ENCODE measurements around the gene TMEM150C. TPM values are rescaled to one million over a fixed set of nuclear protein-coding genes. Genes with fewer than 3 reads are reported as not detected.

The TMEM150C gene
- total RNA-seq, 1 donor from 2014 or later = 13.6 TPM

DNA sequence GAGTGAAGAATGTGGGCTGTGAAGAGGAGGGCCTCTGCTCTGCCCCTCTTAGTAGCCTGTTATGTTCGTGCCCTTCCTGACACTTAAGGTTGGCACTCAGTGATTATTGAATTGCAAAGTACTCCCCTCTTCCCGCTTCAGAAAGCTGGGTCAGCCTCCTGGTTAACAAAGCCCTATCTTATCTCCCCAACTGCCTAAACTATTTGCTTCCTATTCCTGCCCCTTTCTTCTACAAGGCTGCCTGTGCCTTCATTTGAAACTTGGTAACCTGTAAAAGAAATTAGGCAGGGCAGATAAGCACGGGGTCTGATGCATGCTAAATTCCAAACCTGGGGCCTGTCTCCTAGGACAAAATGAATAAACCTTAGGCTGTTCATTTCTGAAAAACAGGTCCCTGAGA lies 23.1 kb upstream of the TMEM150C start:
- H3K4me1 ChIP-seq = no peaks in the 10 kb centered on the region
- DNase-seq = no peak

DNA sequence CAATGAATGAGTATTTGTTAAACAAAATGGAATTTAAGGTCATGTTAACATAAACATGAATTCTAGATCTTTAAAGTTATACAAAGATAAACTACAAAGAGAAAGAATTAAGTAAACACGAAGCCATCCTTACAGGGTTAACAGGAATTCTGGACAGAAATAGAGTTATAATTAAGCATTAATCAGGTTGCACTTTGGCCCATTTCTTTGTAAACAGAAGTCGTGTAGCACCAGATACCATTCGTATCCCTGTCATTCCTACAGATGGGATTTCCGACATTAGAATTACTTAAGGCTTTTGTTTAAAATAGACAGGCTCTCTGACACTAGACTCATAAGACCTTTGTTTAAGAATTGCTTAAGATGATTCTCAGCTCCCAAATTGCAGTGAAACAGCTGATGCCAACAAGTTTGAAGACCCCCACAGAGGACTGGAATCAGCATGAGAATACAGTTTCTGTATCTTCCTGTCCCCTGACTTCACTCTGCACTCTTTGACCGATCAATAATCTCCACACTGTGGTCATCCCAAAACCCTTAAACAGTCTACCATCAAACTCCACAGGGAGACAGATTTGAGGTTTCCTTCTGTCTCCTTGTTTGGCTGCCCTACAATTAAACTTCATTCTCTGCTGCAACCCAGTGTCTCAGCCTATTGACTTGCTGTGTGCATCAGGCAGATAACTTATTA lies 22.3 kb upstream of the TMEM150C start:
- Histone ChIP-seq H3K4me1 (no peaks in the 10 kb centered on the region), H3K27ac (replicated peaks) (no peak overlapping the region), H3K27me3 (ENCODE audit: low read depth) (no peaks in the 10 kb centered on the region), H3K9me3 (replicated peaks) (no peaks in the 10 kb centered on the region), H3K36me3 (no peaks in the 10 kb centered on the region), H3K4me3 (no peak overlapping the region)
- intact Hi-C loops (cut with micrococcal nuclease) = no loop called here
- TF ChIP-seq, protein P1, sequence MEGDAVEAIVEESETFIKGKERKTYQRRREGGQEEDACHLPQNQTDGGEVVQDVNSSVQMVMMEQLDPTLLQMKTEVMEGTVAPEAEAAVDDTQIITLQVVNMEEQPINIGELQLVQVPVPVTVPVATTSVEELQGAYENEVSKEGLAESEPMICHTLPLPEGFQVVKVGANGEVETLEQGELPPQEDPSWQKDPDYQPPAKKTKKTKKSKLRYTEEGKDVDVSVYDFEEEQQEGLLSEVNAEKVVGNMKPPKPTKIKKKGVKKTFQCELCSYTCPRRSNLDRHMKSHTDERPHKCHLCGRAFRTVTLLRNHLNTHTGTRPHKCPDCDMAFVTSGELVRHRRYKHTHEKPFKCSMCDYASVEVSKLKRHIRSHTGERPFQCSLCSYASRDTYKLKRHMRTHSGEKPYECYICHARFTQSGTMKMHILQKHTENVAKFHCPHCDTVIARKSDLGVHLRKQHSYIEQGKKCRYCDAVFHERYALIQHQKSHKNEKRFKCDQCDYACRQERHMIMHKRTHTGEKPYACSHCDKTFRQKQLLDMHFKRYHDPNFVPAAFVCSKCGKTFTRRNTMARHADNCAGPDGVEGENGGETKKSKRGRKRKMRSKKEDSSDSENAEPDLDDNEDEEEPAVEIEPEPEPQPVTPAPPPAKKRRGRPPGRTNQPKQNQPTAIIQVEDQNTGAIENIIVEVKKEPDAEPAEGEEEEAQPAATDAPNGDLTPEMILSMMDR (IDR thresholded peaks at IDR 0.05; ENCODE audit: borderline replicate concordance) = no peak
- no peak for DNase-seq

More for the DNA sequence above, 23.1 kb upstream of the TMEM150C start:
- TF ChIP-seq, protein P1 (IDR thresholded peaks at IDR 0.05; ENCODE audit: borderline replicate concordance) = no peak
- Histone ChIP-seq H3K27ac (replicated peaks) (no peak overlapping the region), H3K36me3 (no peaks in the 10 kb centered on the region), H3K27me3 (ENCODE audit: low read depth) (no peaks in the 10 kb centered on the region), H3K9me3 (replicated peaks) (no peaks in the 10 kb centered on the region), H3K4me3 (no peak overlapping the region)
- intact Hi-C loops (cut with micrococcal nuclease) = no loop called here

DNA sequence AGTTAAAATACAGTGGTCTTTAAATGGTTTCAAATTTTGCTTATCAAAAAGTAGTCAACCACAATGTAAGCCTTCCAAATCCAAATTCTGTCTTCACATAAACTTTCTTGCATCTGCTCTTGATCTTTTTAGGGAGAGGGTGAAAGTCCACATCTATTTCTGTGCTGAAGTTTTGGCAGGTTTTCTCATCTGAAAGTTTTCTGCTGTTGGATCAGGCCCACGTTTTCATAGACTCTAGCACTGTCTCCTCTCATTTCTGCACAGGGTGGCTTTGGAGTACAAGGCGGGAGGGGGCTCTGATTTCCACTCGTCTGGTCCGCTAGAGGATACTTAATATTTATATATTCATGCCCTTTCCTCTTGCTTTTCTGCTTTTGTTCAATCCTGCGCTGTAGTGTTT lies 18.1 kb upstream of the TMEM150C start:
- DNase-seq = no peak
- intact Hi-C loops (cut with micrococcal nuclease) = no loop called here
- H3K36me3 ChIP-seq = no peaks in the 10 kb centered on the region
- H3K27me3 ChIP-seq (ENCODE audit: low read depth) = no peaks in the 10 kb centered on the region
- no peak overlapping the region for H3K4me3 ChIP-seq
- H3K4me1 ChIP-seq = no peaks in the 10 kb centered on the region
- H3K27ac ChIP-seq (replicated peaks) = no peak overlapping the region
- TF ChIP-seq, protein P1 (IDR thresholded peaks at IDR 0.05; ENCODE audit: borderline replicate concordance) = no peak
- no peaks in the 10 kb centered on the region for H3K9me3 ChIP-seq (replicated peaks)

DNA sequence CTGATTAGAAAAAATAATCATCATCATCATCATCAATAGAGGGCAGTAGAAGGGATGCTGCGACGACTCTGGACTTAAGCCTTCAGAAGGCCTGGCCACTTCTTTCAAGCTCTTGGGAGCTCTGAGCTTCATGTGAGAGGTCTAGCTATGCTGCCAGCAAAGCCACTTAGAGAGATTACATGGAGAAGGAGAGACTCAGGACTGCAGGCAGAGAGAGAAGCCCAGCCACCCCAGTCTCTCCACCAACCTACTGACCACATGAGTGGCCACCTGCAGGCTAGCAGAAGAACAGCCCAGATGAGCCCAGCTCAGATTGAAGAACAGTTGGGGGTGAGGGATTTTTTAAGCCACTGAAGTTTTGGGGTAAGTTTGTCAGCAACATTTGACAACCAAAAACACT lies 17.1 kb upstream of the TMEM150C start:
- H3K4me3 ChIP-seq = no peak overlapping the region
- H3K9me3 ChIP-seq (replicated peaks) = no peaks in the 10 kb centered on the region
- no peaks in the 10 kb centered on the region for H3K27me3 ChIP-seq (ENCODE audit: low read depth)
- TF ChIP-seq, protein P1 (IDR thresholded peaks at IDR 0.05; ENCODE audit: borderline replicate concordance) = no peak
- DNase-seq = no peak
- H3K27ac ChIP-seq (replicated peaks) = no peak overlapping the region
- no peaks in the 10 kb centered on the region for H3K36me3 ChIP-seq
- H3K4me1 ChIP-seq = no peaks in the 10 kb centered on the region
- intact Hi-C loops (cut with micrococcal nuclease) = no loop called here

- intact Hi-C loops (cut with micrococcal nuclease) = no loop called here
- H3K4me3 ChIP-seq = no peak overlapping the region
- no peak overlapping the region for H3K27ac ChIP-seq (replicated peaks)
- no peaks in the 10 kb centered on the region for H3K36me3 ChIP-seq
- DNase-seq = no peak
- H3K27me3 ChIP-seq (ENCODE audit: low read depth) = no peaks in the 10 kb centered on the region
- TF ChIP-seq, protein P1 (IDR thresholded peaks at IDR 0.05; ENCODE audit: borderline replicate concordance) = no peak
- H3K4me1 ChIP-seq = no peaks in the 10 kb centered on the region
- H3K9me3 ChIP-seq (replicated peaks) = no peaks in the 10 kb centered on the region
Observed at GRCh38 chr4:82577451-82577850, 15.7 kb upstream of the TMEM150C start.

Data from left ventricle myocardium inferior (tissue), 1 donor.